Esophagus muscularis mucosa (tissue), 4 donors: ENCODE data around the gene INKA1. TPM values are rescaled to one million over a fixed set of nuclear protein-coding genes. Genes with fewer than 3 reads are reported as not detected.

Experiments used
- DNase-seq: peaks from one replicate; pipeline ENCODE4 v3.0.0-alpha.2; 2017; ENCODE audit errors: extremely low spot score
- H3K27ac ChIP-seq, 4 donors: fragments of 200-600 bp; sonication (generic); replicated peaks in 1 of 4; 1 replicate in 3 of 4; 2 replicates in 1 of 4; pipeline ENCODE4 v1.5.1; 2016 to 2019; ENCODE audit warnings: mild to moderate bottlenecking in 1 of 4
- H3K27me3 ChIP-seq, 4 donors: fragments of 200-600 bp; sonication (generic); one replicate each; pipeline versions ENCODE4 v1.5.1 to v1.6.0; 2016 to 2019
- H3K36me3 ChIP-seq, 4 donors: fragments of 200-600 bp; sonication (generic); one replicate each; pipeline ENCODE4 v1.5.1; 2016 to 2019
- H3K4me1 ChIP-seq, 4 donors: fragments of 200-600 bp; sonication (generic); one replicate each; pipeline ENCODE4 v1.5.1; 2016 to 2019
- H3K4me3 ChIP-seq, 4 donors: fragments of 200-600 bp; sonication (generic); 1 replicate in 2 of 4; 2 replicates in 2 of 4; pipeline ENCODE4 v1.5.1; 2016 to 2019; ENCODE audit warnings: mild to moderate bottlenecking in 4 of 4, moderate library complexity in 1 of 4
- H3K9me3 ChIP-seq, 4 donors: fragments of 200-600 bp; sonication (generic); 1 replicate in 3 of 4; 2 replicates in 1 of 4; pipeline ENCODE4 v1.5.1; 2016 to 2019
- EP300 ChIP-seq: sonication (generic); formaldehyde crosslinking; IDR thresholded peaks from one replicate; pipeline ENCODE4 v1.6.1; 2017; ENCODE audit warnings: antibody characterized with exemption
- POLR2A ChIP-seq: fragments of 450-650 bp; IDR thresholded peaks from one replicate; pipeline ENCODE4 v1.6.1; 2017; ENCODE audit warnings: antibody characterized with exemption, moderate library complexity, mild to moderate bottlenecking, low read depth
- POLR2AphosphoS5 ChIP-seq, 2 donors: sonication (generic); formaldehyde crosslinking; IDR thresholded peaks; one replicate each; pipeline ENCODE4 v1.6.1; 2017; ENCODE audit warnings: antibody characterized with exemption in 2 of 2
- WGBS: methylation state at CpG from one replicate; pipeline ENCODE4 v1.1.5; 2018; 5-methylcytosine and 5-hydroxymethylcytosine counted together
- intact Hi-C: fragments of 100-400 bp; cut with DNase I; formaldehyde crosslinking; loops from one replicate; pipeline ENCODE4 v1.15.1; 2023
- total RNA-seq, 4 donors: library from RNA; depleted of rRNA; stranded (reverse); fragments of >200 nt; gene quantifications; one replicate each; pipeline versions ENCODE4 v1.1.0 to v1.2.1, GENCODE V29; 2016
- TF ChIP-seq, protein P1 (sequence below), 3 experiments: fragments of 200-600 bp in 2 of 3; fragments of 450-650 bp in 1 of 3; sonication (generic) in 2 of 3; IDR thresholded peaks; one replicate each; pipeline ENCODE4 v1.5.1; 2017 to 2019; ENCODE audit warnings: antibody characterized with exemption in 3 of 3, mild to moderate bottlenecking in 2 of 3, moderate library complexity in 1 of 3

The INKA1 gene
- total RNA-seq, 4 donors from 2014 or later, result 3.3 to 5.8 (median 4.0) TPM

DNA sequence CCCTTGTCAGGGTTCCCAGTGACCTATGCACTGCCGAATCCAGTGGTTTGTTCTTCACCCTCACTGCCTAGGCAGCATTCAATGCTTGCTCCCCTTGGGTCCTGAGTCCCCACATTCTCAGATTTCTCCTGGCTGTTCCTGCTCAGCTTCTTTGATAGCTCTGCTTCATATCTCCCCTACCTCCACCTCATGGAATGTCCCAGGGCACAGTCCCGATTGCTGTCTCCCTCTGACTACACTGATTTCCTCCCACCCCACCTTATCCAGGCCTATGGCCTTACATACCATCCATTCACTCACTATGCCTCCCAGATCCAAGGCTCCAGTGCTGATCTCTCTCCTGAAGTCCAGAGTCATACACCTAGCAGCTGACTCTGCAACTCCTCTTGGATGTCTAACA is 1.9 kb upstream of the INKA1 start:
- intact Hi-C loops, result no loop called here
- TF ChIP-seq, protein P1, sequence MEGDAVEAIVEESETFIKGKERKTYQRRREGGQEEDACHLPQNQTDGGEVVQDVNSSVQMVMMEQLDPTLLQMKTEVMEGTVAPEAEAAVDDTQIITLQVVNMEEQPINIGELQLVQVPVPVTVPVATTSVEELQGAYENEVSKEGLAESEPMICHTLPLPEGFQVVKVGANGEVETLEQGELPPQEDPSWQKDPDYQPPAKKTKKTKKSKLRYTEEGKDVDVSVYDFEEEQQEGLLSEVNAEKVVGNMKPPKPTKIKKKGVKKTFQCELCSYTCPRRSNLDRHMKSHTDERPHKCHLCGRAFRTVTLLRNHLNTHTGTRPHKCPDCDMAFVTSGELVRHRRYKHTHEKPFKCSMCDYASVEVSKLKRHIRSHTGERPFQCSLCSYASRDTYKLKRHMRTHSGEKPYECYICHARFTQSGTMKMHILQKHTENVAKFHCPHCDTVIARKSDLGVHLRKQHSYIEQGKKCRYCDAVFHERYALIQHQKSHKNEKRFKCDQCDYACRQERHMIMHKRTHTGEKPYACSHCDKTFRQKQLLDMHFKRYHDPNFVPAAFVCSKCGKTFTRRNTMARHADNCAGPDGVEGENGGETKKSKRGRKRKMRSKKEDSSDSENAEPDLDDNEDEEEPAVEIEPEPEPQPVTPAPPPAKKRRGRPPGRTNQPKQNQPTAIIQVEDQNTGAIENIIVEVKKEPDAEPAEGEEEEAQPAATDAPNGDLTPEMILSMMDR (IDR thresholded peaks at IDR 0.05), result no peak
- TF ChIP-seq POLR2A (no peak), POLR2AphosphoS5 (IDR thresholded peaks at IDR 0.05) (no peak), EP300 (no peak)
- no peak overlapping the region for H3K4me3 ChIP-seq
- peaks cover 0 to 4% (median 0%) of the 10 kb centered on the region in 4 donors for H3K36me3 ChIP-seq
- WGBS, result 90% methylated on average over 2 of the region's 2 CpGs
- H3K27me3 ChIP-seq, result peaks cover 0 to 4% (median 0%) of the 10 kb centered on the region in 4 donors
- peaks cover 29 to 47% (median 45%) of the 10 kb centered on the region in 4 donors for H3K4me1 ChIP-seq
- H3K9me3 ChIP-seq, result no peaks in the 10 kb centered on the region
- H3K27ac ChIP-seq, result no peak overlapping the region
- no peak for DNase-seq

DNA sequence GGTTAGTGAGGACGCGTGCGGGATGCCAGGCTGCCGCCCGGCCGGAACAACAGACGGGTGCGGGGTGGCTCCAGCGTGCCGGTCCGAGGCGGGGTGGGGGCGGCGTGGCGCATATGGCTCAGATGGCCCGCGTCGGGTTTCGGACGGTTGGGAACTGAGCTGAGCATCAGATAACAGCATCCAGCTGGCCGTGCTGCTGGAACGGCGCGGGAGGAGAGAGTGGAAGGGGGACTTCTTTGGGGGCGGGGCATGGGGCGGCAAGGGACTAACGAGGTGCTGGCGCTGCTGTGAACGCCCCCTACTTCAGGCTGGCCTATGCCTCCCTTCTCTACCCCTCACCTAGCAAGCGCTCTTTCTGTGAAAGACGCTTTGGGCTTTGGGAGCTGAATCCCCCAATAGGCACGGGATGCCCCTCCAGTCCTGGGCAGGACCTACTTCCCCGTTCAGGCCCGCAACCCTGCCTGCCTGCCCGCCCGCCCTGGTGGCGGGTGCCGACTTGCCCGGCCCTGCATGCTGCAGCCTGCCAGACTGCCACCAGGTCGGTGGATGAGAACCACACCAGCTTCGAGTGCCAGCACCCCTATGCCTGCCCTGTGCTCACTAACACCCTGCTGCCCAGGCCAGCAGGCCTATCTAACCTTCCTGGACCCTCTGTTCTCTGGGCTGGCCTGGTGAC is 542 bp downstream of the INKA1 start:
- TF ChIP-seq EP300 (no peak), POLR2AphosphoS5 (IDR thresholded peaks at IDR 0.05) (no peak), POLR2A (no peak)
- TF ChIP-seq, protein P1 (IDR thresholded peaks at IDR 0.05), result no peak
- H3K27me3 ChIP-seq, result peaks cover 0 to 4% (median 0%) of the 10 kb centered on the region in 4 donors
- WGBS, result 3% methylated on average over 11 of the region's 41 CpGs
- intact Hi-C loops, result loop anchor here (2.0 kb wide), 1 partner anchor 103 kb away; no protein-coding TSS in a partner anchor
- H3K4me3 ChIP-seq, result peak overlapping the region; percentile 70 to 99 (median 85)
- H3K36me3 ChIP-seq, result peaks cover 0 to 18% (median 2%) of the 10 kb centered on the region in 4 donors
- peak overlapping the region; percentile 87 to 98 (median 91) for H3K27ac ChIP-seq
- no peaks in the 10 kb centered on the region for H3K9me3 ChIP-seq
- H3K4me1 ChIP-seq, result peaks cover 46 to 68% (median 66%) of the 10 kb centered on the region in 4 donors
- DNase-seq, result no peak

DNA sequence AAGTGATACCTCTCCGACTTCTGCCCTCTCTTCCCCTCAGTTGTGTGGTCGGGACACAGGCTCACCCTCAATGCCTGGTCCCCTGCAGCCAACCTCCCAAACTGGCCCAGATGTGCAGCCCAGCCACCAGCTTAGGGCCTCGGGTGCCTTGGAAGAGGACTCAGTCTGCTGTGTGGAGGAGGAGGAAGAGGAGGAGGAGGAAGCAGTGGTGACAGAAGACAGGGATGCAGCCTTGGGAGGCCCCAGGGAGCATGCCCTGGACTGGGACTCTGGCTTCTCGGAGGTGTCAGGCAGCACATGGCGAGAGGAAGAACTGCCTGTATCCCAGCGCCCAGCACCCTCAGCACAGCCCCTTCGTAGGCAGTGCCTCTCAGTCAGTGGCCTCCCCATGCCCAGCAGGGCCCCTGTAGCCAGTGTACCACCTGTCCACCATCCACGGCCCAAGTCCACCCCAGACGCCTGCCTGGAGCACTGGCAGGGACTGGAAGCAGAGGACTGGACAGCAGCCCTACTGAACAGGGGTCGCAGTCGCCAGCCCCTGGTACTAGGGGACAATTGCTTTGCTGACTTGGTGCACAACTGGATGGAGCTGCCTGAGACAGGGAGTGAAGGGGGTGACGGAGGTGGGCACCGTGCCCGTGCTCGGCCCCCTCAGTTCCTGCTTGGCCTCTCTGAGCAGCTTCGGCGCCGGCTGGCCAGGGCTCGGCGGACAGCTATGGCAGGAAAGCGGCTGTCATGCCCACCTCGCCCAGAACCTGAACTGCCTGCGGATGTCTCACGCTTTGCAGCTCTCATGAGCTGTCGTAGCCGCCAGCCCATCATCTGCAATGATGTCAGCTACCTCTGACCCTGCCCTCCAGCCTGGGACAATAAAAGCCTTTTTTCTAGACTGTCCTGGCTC is 1.3 kb downstream of the INKA1 start:
- peak overlapping the region; percentile 70 to 99 (median 85) for H3K4me3 ChIP-seq
- peak overlapping the region; percentile 87 to 98 (median 91) for H3K27ac ChIP-seq
- H3K9me3 ChIP-seq, result no peaks in the 10 kb centered on the region
- peaks cover 46 to 66% (median 64%) of the 10 kb centered on the region in 4 donors for H3K4me1 ChIP-seq
- no peak for TF ChIP-seq POLR2AphosphoS5 (IDR thresholded peaks at IDR 0.05)
- no peak for TF ChIP-seq POLR2A
- TF ChIP-seq, protein P1 (IDR thresholded peaks at IDR 0.05), result no peak
- TF ChIP-seq EP300, result no peak
- intact Hi-C loops, result no loop called here
- peaks cover 0 to 4% (median 0%) of the 10 kb centered on the region in 4 donors for H3K27me3 ChIP-seq
- WGBS, result 45% methylated on average over 19 of the region's 26 CpGs
- no peak for DNase-seq
- H3K36me3 ChIP-seq, result peaks cover 0 to 26% (median 9%) of the 10 kb centered on the region in 4 donors

DNA sequence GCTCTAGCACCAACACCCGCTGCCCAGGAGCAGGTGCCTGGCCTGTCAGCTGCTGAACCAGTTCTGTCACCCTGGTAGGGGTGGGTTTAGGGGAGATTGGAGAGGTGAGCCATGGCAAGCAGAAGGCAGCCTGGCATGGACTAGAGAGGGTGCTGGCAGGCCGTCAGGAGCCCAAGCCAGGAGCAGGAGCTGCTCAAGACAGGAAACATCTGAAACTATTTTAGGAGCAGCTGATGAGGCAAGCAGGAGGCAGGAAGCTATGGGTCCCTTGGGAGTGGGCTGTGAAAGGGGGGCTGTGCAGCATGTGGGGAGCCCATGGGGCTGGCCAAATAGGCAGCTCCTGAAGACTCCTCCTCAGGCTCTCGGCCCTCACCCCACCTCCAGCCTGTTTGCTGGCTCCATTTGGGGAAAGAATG is 2.3 kb downstream of the INKA1 start:
- Histone ChIP-seq H3K9me3 (no peaks in the 10 kb centered on the region), H3K27ac (peak overlapping the region; percentile 87 to 98 (median 91)), H3K27me3 (peaks cover 0 to 4% (median 0%) of the 10 kb centered on the region in 4 donors), H3K4me3 (peak overlapping the region in 2 of 4 donors; percentile 8 to 86), H3K4me1 (peaks cover 43 to 61% (median 56%) of the 10 kb centered on the region in 4 donors), H3K36me3 (peaks cover 0 to 36% (median 19%) of the 10 kb centered on the region in 4 donors)
- TF ChIP-seq, protein P1 (IDR thresholded peaks at IDR 0.05), result no peak
- TF ChIP-seq POLR2A (no peak), POLR2AphosphoS5 (IDR thresholded peaks at IDR 0.05) (peak; percentile 75 to 78)
- DNase-seq, result no peak
- intact Hi-C loops, result no loop called here
- WGBS, result 41% methylated on average over 3 of the region's 3 CpGs
